ENCODE results near the gene SNX22. TPM values are rescaled to one million over a fixed set of nuclear protein-coding genes. Genes with fewer than 3 reads are reported as not detected.
A peak's percentile ranks its signal among the peaks of the same experiment; 100 is the strongest.

SNX22 gene
- total RNA-seq, 2 experiments from 2014 or later: 0.47 to 0.58 TPM

GRCh38 chr15:64161688-64162477 lies 10.4 kb downstream of the SNX22 start:
- peak overlapping the region; percentile 86 for H3K27ac Mint-ChIP-seq
- peaks cover 49% of the 10 kb centered on the region for H3K4me1 Mint-ChIP-seq (ENCODE audit: low read depth)
- H3K4me3 Mint-ChIP-seq: peak overlapping the region; percentile 92
- H3K36me3 Mint-ChIP-seq (ENCODE audit: low read depth): peaks cover 44% of the 10 kb centered on the region
- no peaks in the 10 kb centered on the region for H3K9me3 Mint-ChIP-seq (ENCODE audit: insufficient read depth)
- POLR2A ChIA-PET: interaction anchor here (0.6 to 3.9 kb wide), 8 partner anchors 9 to 68 kb away, joined by 3 to 29 read pairs (median 7); partner anchors contain the start of genes CIAO2A, SNX1 and SNX22
- H3K27me3 Mint-ChIP-seq (ENCODE audit: low read depth): no peaks in the 10 kb centered on the region
- DNase-seq: no peak
- ATAC-seq: no peak
- CTCF ChIA-PET: interaction anchor here (0.9 to 6.0 kb wide), 2 partner anchors 10 to 33 kb away, joined by 3 to 66 read pairs; partner anchors contain the start of gene SNX22

DNA sequence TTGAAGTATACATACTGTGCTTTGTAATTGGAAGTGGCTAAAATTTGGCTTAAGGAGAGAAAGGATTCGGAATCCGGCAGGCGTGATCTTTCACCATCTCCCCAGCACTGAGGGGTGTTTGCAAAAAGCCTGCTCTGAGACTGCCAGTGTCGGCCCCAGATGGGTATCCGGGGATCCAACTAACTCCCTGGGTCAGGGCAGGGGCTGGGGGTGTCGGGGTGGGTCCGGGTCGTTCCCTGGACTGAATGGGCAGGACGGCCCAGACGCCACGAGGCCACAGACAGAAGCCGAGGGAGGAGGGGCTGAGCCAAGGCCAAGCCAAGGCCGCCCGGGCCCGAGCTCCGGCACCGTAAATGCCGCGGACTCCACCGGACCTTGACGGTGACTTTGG lies 10.9 kb downstream of the SNX22 start:
- ATAC-seq (peak; percentile 25), DNase-seq (no peak)
- Mint-ChIP-seq H3K9me3 (ENCODE audit: insufficient read depth) (no peaks in the 10 kb centered on the region), H3K4me1 (ENCODE audit: low read depth) (peaks cover 49% of the 10 kb centered on the region), H3K36me3 (ENCODE audit: low read depth) (peaks cover 38% of the 10 kb centered on the region), H3K27ac (peak overlapping the region; percentile 86), H3K4me3 (peak overlapping the region; percentile 92), H3K27me3 (ENCODE audit: low read depth) (no peaks in the 10 kb centered on the region)
- ChIA-PET POLR2A (interaction anchor here (0.6 to 3.9 kb wide), 8 partner anchors 9 to 69 kb away, joined by 3 to 29 read pairs (median 7); partner anchors contain the start of genes CIAO2A, SNX1 and SNX22), CTCF (interaction anchor here (0.8 to 6.0 kb wide), 4 partner anchors 11 to 195 kb away, joined by 3 to 66 read pairs (median 3); partner anchors contain the start of gene SNX22)

DNA sequence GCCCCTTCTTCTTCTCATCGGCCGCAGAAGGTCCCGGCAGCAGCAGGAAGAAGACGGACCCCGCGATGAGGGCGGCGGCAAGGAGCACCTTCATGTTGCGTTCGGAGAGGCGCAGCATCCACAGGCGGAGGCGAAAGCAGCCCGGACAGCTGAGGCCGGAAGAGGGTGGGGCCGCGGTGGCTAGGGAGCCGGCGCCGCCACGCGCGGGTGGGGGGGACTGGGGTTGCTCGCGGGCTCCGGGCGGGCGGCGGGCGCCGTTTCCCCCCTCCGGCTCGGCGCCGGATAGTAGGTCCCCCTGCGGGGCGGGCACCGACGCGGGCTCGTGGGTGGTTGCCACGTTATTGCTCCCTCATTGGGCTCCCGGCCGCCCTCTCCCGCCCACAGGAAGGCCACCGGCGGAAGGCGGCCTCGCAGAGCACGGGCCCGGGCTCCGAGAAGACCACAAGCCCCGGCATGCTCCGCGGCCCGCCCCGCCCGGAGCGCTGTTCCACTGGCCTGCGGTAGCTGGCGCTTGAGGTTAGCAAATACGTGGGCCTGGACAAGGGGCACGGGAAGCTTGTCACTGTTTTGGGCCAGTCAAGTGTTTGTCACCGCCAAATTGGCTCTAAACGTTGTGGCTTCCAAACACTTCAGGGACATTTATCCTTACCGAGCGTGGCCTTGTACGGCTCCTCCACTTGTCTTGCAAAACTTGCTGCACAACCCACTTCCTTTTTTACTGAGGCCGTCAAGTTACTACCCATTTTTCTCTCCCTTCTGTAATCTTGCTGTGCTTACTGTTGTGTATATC lies 11.5 kb downstream of the SNX22 start, which contains the start of gene PPIB:
PPIB (minus strand) TSS at position 154 of the 790 bp plus-strand sequence; CDS start at position 118, 36 bp downstream.
- peak within 1 kb of the TSS; percentile 92 for H3K4me3 Mint-ChIP-seq
- ATAC-seq: peak; percentile 96
- ChIA-PET POLR2A (interaction anchor here (0.6 to 3.9 kb wide), 13 partner anchors 9 to 225 kb away, joined by 3 to 29 read pairs (median 5); partner anchors contain the start of genes CIAO2A, SNX1, SNX22 and TRIP4), CTCF (interaction anchor here (0.8 to 6.0 kb wide), 9 partner anchors 11 to 554 kb away, joined by 3 to 66 read pairs (median 3); partner anchors contain the start of genes PCLAF and SNX22)
- peak; percentile 97 for DNase-seq
- H3K36me3 Mint-ChIP-seq (ENCODE audit: low read depth): peaks cover 32% of the 10 kb centered on the region
- H3K27ac Mint-ChIP-seq: peak within 1 kb of the TSS; percentile 96
- no peaks in the 10 kb centered on the region for H3K9me3 Mint-ChIP-seq (ENCODE audit: insufficient read depth)
- peaks cover 46% of the 10 kb centered on the region for H3K4me1 Mint-ChIP-seq (ENCODE audit: low read depth)
- no peaks in the 10 kb centered on the region for H3K27me3 Mint-ChIP-seq (ENCODE audit: low read depth)

GRCh38 chr15:64163659-64164362 lies 12.3 kb downstream of the SNX22 start:
- CTCF ChIA-PET: interaction anchor here (0.6 to 6.0 kb wide), 10 partner anchors 12 to 672 kb away, joined by 3 to 66 read pairs (median 3); partner anchors contain the start of genes PCLAF and SNX22
- Mint-ChIP-seq H3K36me3 (ENCODE audit: low read depth) (peaks cover 26% of the 10 kb centered on the region), H3K27ac (peak overlapping the region; percentile 96), H3K4me3 (peak overlapping the region; percentile 80), H3K27me3 (ENCODE audit: low read depth) (no peaks in the 10 kb centered on the region), H3K4me1 (ENCODE audit: low read depth) (peaks cover 42% of the 10 kb centered on the region), H3K9me3 (ENCODE audit: insufficient read depth) (no peaks in the 10 kb centered on the region)
- DNase-seq (peak; percentile 45), ATAC-seq (peak; percentile 9)
- POLR2A ChIA-PET: interaction anchor here (0.6 to 3.9 kb wide), 13 partner anchors 8 to 224 kb away, joined by 3 to 29 read pairs (median 5); partner anchors contain the start of genes CIAO2A, SNX1, SNX22 and TRIP4

- Mint-ChIP-seq H3K27ac (peak overlapping the region; percentile 96), H3K4me3 (peak overlapping the region; percentile 51), H3K27me3 (ENCODE audit: low read depth) (no peaks in the 10 kb centered on the region), H3K4me1 (ENCODE audit: low read depth) (peaks cover 38% of the 10 kb centered on the region), H3K36me3 (ENCODE audit: low read depth) (peaks cover 22% of the 10 kb centered on the region), H3K9me3 (ENCODE audit: insufficient read depth) (no peaks in the 10 kb centered on the region)
- ATAC-seq (no peak), DNase-seq (no peak)
- CTCF ChIA-PET: interaction anchor here (0.6 to 6.0 kb wide), 5 partner anchors 13 to 1632 kb away, joined by 3 to 66 read pairs (median 3); partner anchors contain the start of gene SNX22
- POLR2A ChIA-PET: interaction anchor here (1.0 to 3.9 kb wide), 2 partner anchors 11 to 71 kb away, joined by 3 to 29 read pairs; partner anchors contain the start of genes CIAO2A and SNX22
Observed at GRCh38 chr15:64164436-64164835, 12.9 kb downstream of the SNX22 start.

GRCh38 chr15:64166102-64166890 lies 14.8 kb downstream of the SNX22 start:
- H3K27ac Mint-ChIP-seq: no peak overlapping the region
- peaks cover 18% of the 10 kb centered on the region for H3K36me3 Mint-ChIP-seq (ENCODE audit: low read depth)
- H3K4me1 Mint-ChIP-seq (ENCODE audit: low read depth): peaks cover 29% of the 10 kb centered on the region
- no peak overlapping the region for H3K4me3 Mint-ChIP-seq
- H3K27me3 Mint-ChIP-seq (ENCODE audit: low read depth): no peaks in the 10 kb centered on the region
- ATAC-seq: no peak
- POLR2A ChIA-PET: interaction anchor here (0.8 kb wide), 1 partner anchor 128 kb away, joined by 4 read pairs; no protein-coding TSS in a partner anchor
- CTCF ChIA-PET: interaction anchor here (6.0 kb wide), 1 partner anchor 14 kb away, joined by 66 read pairs; the partner anchor contains the start of gene SNX22
- DNase-seq: no peak
- H3K9me3 Mint-ChIP-seq (ENCODE audit: insufficient read depth): no peaks in the 10 kb centered on the region

- ATAC-seq (no peak), DNase-seq (no peak)
- H3K27ac Mint-ChIP-seq: no peak overlapping the region
- POLR2A ChIA-PET: interaction anchor here (0.7 kb wide), 1 partner anchor 18 kb away, joined by 5 read pairs; the partner anchor contains the start of gene PPIB
- no peaks in the 10 kb centered on the region for H3K9me3 Mint-ChIP-seq (ENCODE audit: insufficient read depth)
- no peak overlapping the region for H3K4me3 Mint-ChIP-seq
- H3K36me3 Mint-ChIP-seq (ENCODE audit: low read depth): peaks cover 21% of the 10 kb centered on the region
- no peaks in the 10 kb centered on the region for H3K4me1 Mint-ChIP-seq (ENCODE audit: low read depth)
- CTCF ChIA-PET: interaction anchor here (0.9 to 1.0 kb wide), 2 partner anchors 12 to 73 kb away, joined by 3 read pairs; no protein-coding TSS in a partner anchor
- H3K27me3 Mint-ChIP-seq (ENCODE audit: low read depth): no peaks in the 10 kb centered on the region
Observed at GRCh38 chr15:64180235-64180824, 28.8 kb downstream of the SNX22 start.

DNA sequence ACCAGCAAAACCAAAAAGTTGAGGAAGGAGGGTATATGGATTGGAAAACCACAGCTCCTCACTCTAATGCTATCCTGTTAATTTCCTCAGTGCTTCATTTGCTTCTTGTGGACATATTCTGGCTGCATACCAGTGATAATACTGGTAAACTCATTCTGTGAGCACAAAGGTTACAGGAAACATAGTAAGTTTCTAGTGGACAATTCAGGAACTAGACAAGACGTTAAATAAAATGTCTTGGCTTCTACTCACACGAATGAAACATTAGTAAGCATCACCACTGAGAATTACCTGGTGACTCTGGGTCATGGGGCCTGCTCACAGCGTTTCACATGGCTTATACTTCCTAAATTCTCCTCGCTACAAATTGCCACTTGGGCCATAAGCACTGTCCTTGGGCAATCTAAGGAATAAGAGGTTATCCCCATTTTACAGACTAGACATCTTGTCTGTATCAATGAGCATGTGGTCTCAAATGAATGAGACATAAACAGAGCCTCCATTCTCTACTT lies 31.4 kb downstream of the SNX22 start:
- Mint-ChIP-seq H3K4me3 (no peak overlapping the region), H3K9me3 (ENCODE audit: insufficient read depth) (no peaks in the 10 kb centered on the region), H3K4me1 (ENCODE audit: low read depth) (no peaks in the 10 kb centered on the region), H3K36me3 (ENCODE audit: low read depth) (peaks cover 22% of the 10 kb centered on the region), H3K27me3 (ENCODE audit: low read depth) (no peaks in the 10 kb centered on the region), H3K27ac (no peak overlapping the region)
- ChIA-PET CTCF (no interaction called here), POLR2A (no interaction called here)
- DNase-seq: no peak
- ATAC-seq: no peak

- no peak for ATAC-seq
- ChIA-PET POLR2A (no interaction called here), CTCF (interaction anchor here (1.2 kb wide), 2 partner anchors 8 to 22 kb away, joined by 4 to 6 read pairs; partner anchors contain the start of gene PPIB)
- Mint-ChIP-seq H3K27ac (no peak overlapping the region), H3K9me3 (ENCODE audit: insufficient read depth) (no peaks in the 10 kb centered on the region), H3K4me3 (no peak overlapping the region), H3K4me1 (ENCODE audit: low read depth) (peaks cover 4% of the 10 kb centered on the region), H3K27me3 (ENCODE audit: low read depth) (no peaks in the 10 kb centered on the region), H3K36me3 (ENCODE audit: low read depth) (peaks cover 23% of the 10 kb centered on the region)
- no peak for DNase-seq
Observed at GRCh38 chr15:64185146-64185911, 33.8 kb downstream of the SNX22 start.

Data from activated CD8-positive, alpha-beta T cell treated with anti-CD3 and anti-CD28 coated beads, Interleukin-2, amount 10 ng/mL, durations not matched to agents 7 days and 5 days (primary cell).